ENCODE results near the gene KSR2.
"Not testable (repeated sequence)": the region's sequence is repeated elsewhere in the genome, so short reads cannot be mapped to it uniquely, and the experiment has no call there.

KSR2 gene

GRCh38 chr12:117892441-117892840 lies 76.3 kb downstream of the KSR2 start:
- no peak for DNase-seq (ENCODE audit: low read depth in 1 of 2, low spot score in 1 of 2)

- DNase-seq (ENCODE audit: low read depth in 1 of 2, low spot score in 1 of 2), result not testable (repeated sequence)
Measured at GRCh38 chr12:117891265-117891664, 77.5 kb downstream of the KSR2 start.

GRCh38 chr12:117890644-117891043 lies 78.1 kb downstream of the KSR2 start:
- DNase-seq (ENCODE audit: low read depth in 1 of 2, low spot score in 1 of 2), result no peak

GRCh38 chr12:117890137-117890536 lies 78.7 kb downstream of the KSR2 start:
- DNase-seq (ENCODE audit: low read depth in 1 of 2, low spot score in 1 of 2), result no peak

GRCh38 chr12:117889098-117889497 lies 79.7 kb downstream of the KSR2 start:
- no peak for DNase-seq (ENCODE audit: low read depth in 1 of 2, low spot score in 1 of 2)

- no peak for DNase-seq (ENCODE audit: low read depth in 1 of 2, low spot score in 1 of 2)
Measured at GRCh38 chr12:117885211-117885610, 83.6 kb downstream of the KSR2 start.

GRCh38 chr12:117884161-117884560 lies 84.6 kb downstream of the KSR2 start:
- no peak for DNase-seq (ENCODE audit: low read depth in 1 of 2, low spot score in 1 of 2)

- no peak for DNase-seq (ENCODE audit: low read depth in 1 of 2, low spot score in 1 of 2)
Measured at GRCh38 chr12:117882603-117883184, 86.1 kb downstream of the KSR2 start.

- DNase-seq (ENCODE audit: low read depth in 1 of 2, low spot score in 1 of 2), result no peak
Measured at GRCh38 chr12:117882181-117882580, 86.6 kb downstream of the KSR2 start.

- DNase-seq (ENCODE audit: low read depth in 1 of 2, low spot score in 1 of 2), result no peak
Measured at GRCh38 chr12:117881517-117881916, 87.3 kb downstream of the KSR2 start.

- DNase-seq (ENCODE audit: low read depth in 1 of 2, low spot score in 1 of 2), result no peak
Measured at GRCh38 chr12:117878605-117879004, 90.2 kb downstream of the KSR2 start.

- no peak for DNase-seq (ENCODE audit: low read depth in 1 of 2, low spot score in 1 of 2)
Measured at GRCh38 chr12:117876436-117876816, 92.4 kb downstream of the KSR2 start.

- no peak for DNase-seq (ENCODE audit: low read depth in 1 of 2, low spot score in 1 of 2)
Measured at GRCh38 chr12:117875744-117876435, 92.9 kb downstream of the KSR2 start.

- peak; percentile 57 to 62 for DNase-seq (ENCODE audit: low read depth in 1 of 2, low spot score in 1 of 2)
Measured at GRCh38 chr12:117874842-117875434, 93.9 kb downstream of the KSR2 start.

GRCh38 chr12:117874198-117874597 lies 94.6 kb downstream of the KSR2 start:
- not testable (repeated sequence) for DNase-seq (ENCODE audit: low read depth in 1 of 2, low spot score in 1 of 2)

- no peak for DNase-seq (ENCODE audit: low read depth in 1 of 2, low spot score in 1 of 2)
Measured at GRCh38 chr12:117872546-117873169, 96.1 kb downstream of the KSR2 start.

GRCh38 chr12:117869551-117869950 lies 99.2 kb downstream of the KSR2 start:
- no peak for DNase-seq (ENCODE audit: low read depth in 1 of 2, low spot score in 1 of 2)

GRCh38 chr12:117867348-117867747 lies 101.4 kb downstream of the KSR2 start:
- no peak for DNase-seq (ENCODE audit: low read depth in 1 of 2, low spot score in 1 of 2)

- no peak for DNase-seq (ENCODE audit: low read depth in 1 of 2, low spot score in 1 of 2)
Measured at GRCh38 chr12:117865505-117865904, 103.3 kb downstream of the KSR2 start.

- DNase-seq (ENCODE audit: low read depth in 1 of 2, low spot score in 1 of 2), result no peak
Measured at GRCh38 chr12:117863002-117863709, 105.6 kb downstream of the KSR2 start.

GRCh38 chr12:117861691-117862090 lies 107.1 kb downstream of the KSR2 start:
- no peak for DNase-seq (ENCODE audit: low read depth in 1 of 2, low spot score in 1 of 2)
